SK-N-SH treated with all-trans-retinoic acid at 6 μM for 48 hours (cell line): ENCODE measurements around the gene WDR44.
A peak's percentile ranks its signal among the peaks of the same experiment; 100 is the strongest.

Source experiments
- ATAC-seq: fragments of 200-7000 bp; cut with Tn5 transposase; 3 replicates; pipeline ENCODE4 v1.9.1; 2020; ENCODE audit warnings: mild to moderate bottlenecking, moderate library complexity
- CSDC2 ChIP-seq: fragments of 250-450 bp; sonication (Bioruptor Pico); IDR thresholded peaks from 2 replicates; pipeline ENCODE4 v1.5.0; 2020; ENCODE audit warnings: mild to moderate bottlenecking, moderate library complexity
- ESRRG ChIP-seq: fragments of 250-450 bp; sonication (Bioruptor Pico); IDR thresholded peaks from 2 replicates; pipeline ENCODE4 v1.6.1; 2021; ENCODE audit warnings: mild to moderate bottlenecking
- GLIS3 ChIP-seq: fragments of 250-450 bp; sonication (Bioruptor Pico); IDR thresholded peaks from 2 replicates; pipeline ENCODE4 v1.5.0; 2020; ENCODE audit warnings: mild to moderate bottlenecking, moderate library complexity
- ISL1 ChIP-seq: fragments of 250-450 bp; sonication (Bioruptor Pico); IDR thresholded peaks from 2 replicates; pipeline ENCODE4 v2.1.2; 2022; ENCODE audit warnings: mild to moderate bottlenecking, moderate library complexity
- PATZ1 ChIP-seq: fragments of 250-450 bp; sonication (Bioruptor Pico); IDR thresholded peaks from 2 replicates; pipeline ENCODE4 v1.8.0; 2020; ENCODE audit warnings: mild to moderate bottlenecking, moderate library complexity, borderline replicate concordance
- POU6F1 ChIP-seq: fragments of 250-450 bp; sonication (Bioruptor Pico); IDR thresholded peaks from 2 replicates; pipeline ENCODE4 v1.8.0; 2021; ENCODE audit warnings: low read depth, mild to moderate bottlenecking, moderate library complexity, borderline replicate concordance
- PPARA ChIP-seq: fragments of 250-450 bp; sonication (Bioruptor Pico); IDR thresholded peaks from 2 replicates; pipeline ENCODE4 v1.5.0; 2020; ENCODE audit warnings: mild to moderate bottlenecking, borderline replicate concordance
- RARB ChIP-seq: fragments of 250-450 bp; sonication (Bioruptor Pico); IDR thresholded peaks from 2 replicates; pipeline ENCODE4 v1.8.0; 2021; ENCODE audit warnings: mild to moderate bottlenecking, moderate library complexity
- SNAI2 ChIP-seq: fragments of 250-450 bp; sonication (Bioruptor Pico); IDR thresholded peaks from 2 replicates; pipeline ENCODE4 v1.5.0; 2020; ENCODE audit warnings: mild to moderate bottlenecking, moderate library complexity
- TCF4 ChIP-seq: fragments of 250-450 bp; sonication (Bioruptor Pico); IDR thresholded peaks from 2 replicates; pipeline ENCODE4 v1.8.0; 2021; ENCODE audit warnings: mild to moderate bottlenecking, moderate library complexity, borderline replicate concordance
- TOX ChIP-seq: fragments of 250-450 bp; sonication (Bioruptor Pico); IDR thresholded peaks from 2 replicates; pipeline ENCODE4 v1.8.0; 2021; ENCODE audit warnings: mild to moderate bottlenecking, moderate library complexity, borderline replicate concordance
- ZC3H10 ChIP-seq: fragments of 250-450 bp; sonication (Bioruptor Pico); IDR thresholded peaks from 2 replicates; pipeline ENCODE4 v1.5.1; 2021; ENCODE audit warnings: mild to moderate bottlenecking, moderate library complexity
- ZFP3 ChIP-seq: fragments of 250-450 bp; sonication (Bioruptor Pico); IDR thresholded peaks from 2 replicates; pipeline ENCODE4 v1.5.0; 2020; ENCODE audit warnings: mild to moderate bottlenecking, moderate library complexity
- ZFP30 ChIP-seq: fragments of 450-650 bp; formaldehyde crosslinking; IDR thresholded peaks from 2 replicates; pipeline ENCODE4 v1.5.0; 2022; ENCODE audit warnings: mild to moderate bottlenecking, moderate library complexity
- ZNF565 ChIP-seq: fragments of 450-650 bp; formaldehyde crosslinking; conservative IDR thresholded peaks from 2 replicates; pipeline ENCODE4 v1.5.0; 2020; ENCODE audit warnings: low read depth, mild to moderate bottlenecking, moderate library complexity
- ZNF70 ChIP-seq: fragments of 450-650 bp; formaldehyde crosslinking; IDR thresholded peaks from 2 replicates; pipeline ENCODE4 v1.5.0; 2020; ENCODE audit warnings: mild to moderate bottlenecking, moderate library complexity
- ZNF8 ChIP-seq: fragments of 450-650 bp; formaldehyde crosslinking; IDR thresholded peaks from 2 replicates; pipeline ENCODE4 v1.5.0; 2020; ENCODE audit warnings: mild to moderate bottlenecking, moderate library complexity
- TF ChIP-seq, protein P1 (sequence below): fragments of 250-450 bp; sonication (Bioruptor Pico); IDR thresholded peaks from 2 replicates; pipeline ENCODE4 v1.5.1; 2020; ENCODE audit warnings: low read depth, mild to moderate bottlenecking, moderate library complexity
- TF ChIP-seq, protein P2 (sequence below): fragments of 250-450 bp; sonication (Bioruptor Pico); IDR thresholded peaks from 2 replicates; pipeline ENCODE4 v1.5.0; 2020; ENCODE audit warnings: mild to moderate bottlenecking, moderate library complexity
- TF ChIP-seq, protein P3 (sequence below): fragments of 250-450 bp; sonication (Bioruptor Pico); IDR thresholded peaks from 2 replicates; pipeline ENCODE4 v1.5.1; 2021; ENCODE audit warnings: mild to moderate bottlenecking, moderate library complexity

The WDR44 gene

GRCh38 chrX:118495958-118496762 lies 150.3 kb downstream of the WDR44 start:
- ATAC-seq, result peak; percentile 20

GRCh38 chrX:118496763-118497079 lies 150.8 kb downstream of the WDR44 start:
- ATAC-seq, result peak; percentile 6
- TF ChIP-seq ISL1 (CRISPR knock-in tag) (no peak), ZFP3 (no peak), SNAI2 (CRISPR knock-in tag) (no peak), ZNF8 (CRISPR knock-in tag) (no peak), CSDC2 (CRISPR knock-in tag) (no peak), PATZ1 (CRISPR knock-in tag) (no peak)
- TF ChIP-seq, protein P1, sequence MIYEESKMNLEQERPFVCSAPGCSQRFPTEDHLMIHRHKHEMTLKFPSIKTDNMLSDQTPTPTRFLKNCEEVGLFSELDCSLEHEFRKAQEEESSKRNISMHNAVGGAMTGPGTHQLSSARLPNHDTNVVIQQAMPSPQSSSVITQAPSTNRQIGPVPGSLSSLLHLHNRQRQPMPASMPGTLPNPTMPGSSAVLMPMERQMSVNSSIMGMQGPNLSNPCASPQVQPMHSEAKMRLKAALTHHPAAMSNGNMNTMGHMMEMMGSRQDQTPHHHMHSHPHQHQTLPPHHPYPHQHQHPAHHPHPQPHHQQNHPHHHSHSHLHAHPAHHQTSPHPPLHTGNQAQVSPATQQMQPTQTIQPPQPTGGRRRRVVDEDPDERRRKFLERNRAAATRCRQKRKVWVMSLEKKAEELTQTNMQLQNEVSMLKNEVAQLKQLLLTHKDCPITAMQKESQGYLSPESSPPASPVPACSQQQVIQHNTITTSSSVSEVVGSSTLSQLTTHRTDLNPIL (CRISPR knock-in tag), result no peak
- TF ChIP-seq, protein P2, sequence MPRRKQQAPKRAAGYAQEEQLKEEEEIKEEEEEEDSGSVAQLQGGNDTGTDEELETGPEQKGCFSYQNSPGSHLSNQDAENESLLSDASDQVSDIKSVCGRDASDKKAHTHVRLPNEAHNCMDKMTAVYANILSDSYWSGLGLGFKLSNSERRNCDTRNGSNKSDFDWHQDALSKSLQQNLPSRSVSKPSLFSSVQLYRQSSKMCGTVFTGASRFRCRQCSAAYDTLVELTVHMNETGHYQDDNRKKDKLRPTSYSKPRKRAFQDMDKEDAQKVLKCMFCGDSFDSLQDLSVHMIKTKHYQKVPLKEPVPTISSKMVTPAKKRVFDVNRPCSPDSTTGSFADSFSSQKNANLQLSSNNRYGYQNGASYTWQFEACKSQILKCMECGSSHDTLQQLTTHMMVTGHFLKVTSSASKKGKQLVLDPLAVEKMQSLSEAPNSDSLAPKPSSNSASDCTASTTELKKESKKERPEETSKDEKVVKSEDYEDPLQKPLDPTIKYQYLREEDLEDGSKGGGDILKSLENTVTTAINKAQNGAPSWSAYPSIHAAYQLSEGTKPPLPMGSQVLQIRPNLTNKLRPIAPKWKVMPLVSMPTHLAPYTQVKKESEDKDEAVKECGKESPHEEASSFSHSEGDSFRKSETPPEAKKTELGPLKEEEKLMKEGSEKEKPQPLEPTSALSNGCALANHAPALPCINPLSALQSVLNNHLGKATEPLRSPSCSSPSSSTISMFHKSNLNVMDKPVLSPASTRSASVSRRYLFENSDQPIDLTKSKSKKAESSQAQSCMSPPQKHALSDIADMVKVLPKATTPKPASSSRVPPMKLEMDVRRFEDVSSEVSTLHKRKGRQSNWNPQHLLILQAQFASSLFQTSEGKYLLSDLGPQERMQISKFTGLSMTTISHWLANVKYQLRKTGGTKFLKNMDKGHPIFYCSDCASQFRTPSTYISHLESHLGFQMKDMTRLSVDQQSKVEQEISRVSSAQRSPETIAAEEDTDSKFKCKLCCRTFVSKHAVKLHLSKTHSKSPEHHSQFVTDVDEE (CRISPR knock-in tag), result no peak
- TF ChIP-seq, protein P3, sequence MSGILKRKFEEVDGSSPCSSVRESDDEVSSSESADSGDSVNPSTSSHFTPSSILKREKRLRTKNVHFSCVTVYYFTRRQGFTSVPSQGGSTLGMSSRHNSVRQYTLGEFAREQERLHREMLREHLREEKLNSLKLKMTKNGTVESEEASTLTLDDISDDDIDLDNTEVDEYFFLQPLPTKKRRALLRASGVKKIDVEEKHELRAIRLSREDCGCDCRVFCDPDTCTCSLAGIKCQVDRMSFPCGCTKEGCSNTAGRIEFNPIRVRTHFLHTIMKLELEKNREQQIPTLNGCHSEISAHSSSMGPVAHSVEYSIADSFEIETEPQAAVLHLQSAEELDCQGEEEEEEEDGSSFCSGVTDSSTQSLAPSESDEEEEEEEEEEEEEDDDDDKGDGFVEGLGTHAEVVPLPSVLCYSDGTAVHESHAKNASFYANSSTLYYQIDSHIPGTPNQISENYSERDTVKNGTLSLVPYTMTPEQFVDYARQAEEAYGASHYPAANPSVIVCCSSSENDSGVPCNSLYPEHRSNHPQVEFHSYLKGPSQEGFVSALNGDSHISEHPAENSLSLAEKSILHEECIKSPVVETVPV (CRISPR knock-in tag), result no peak

More at GRCh38 chrX:118495958-118496762, 150.3 kb downstream of the WDR44 start:
- TF ChIP-seq PATZ1 (CRISPR knock-in tag), result no peak
- TF ChIP-seq ESRRG (CRISPR knock-in tag), result no peak
- TF ChIP-seq SNAI2 (CRISPR knock-in tag), result no peak
- no peak for TF ChIP-seq ZNF70
- TF ChIP-seq ZC3H10 (CRISPR knock-in tag), result no peak
- TF ChIP-seq RARB, result no peak
- TF ChIP-seq, protein P3 (CRISPR knock-in tag), result no peak
- TF ChIP-seq TCF4 (CRISPR knock-in tag), result no peak
- TF ChIP-seq ZNF565, result no peak
- TF ChIP-seq ZFP30 (CRISPR knock-in tag), result no peak
- no peak for TF ChIP-seq POU6F1 (CRISPR knock-in tag)
- TF ChIP-seq CSDC2 (CRISPR knock-in tag), result no peak
- TF ChIP-seq, protein P2 (CRISPR knock-in tag), result no peak
- TF ChIP-seq PPARA (CRISPR knock-in tag), result no peak
- no peak for TF ChIP-seq TOX (CRISPR knock-in tag)
- no peak for TF ChIP-seq GLIS3 (CRISPR knock-in tag)
